Stimulated activated CD4-positive, alpha-beta T cell treated with anti-CD3 and anti-CD28 coated beads, Interleukin-12 subunit alpha, Interleukin-12 subunit beta, amount 100 ng/mL, for 48 hours (primary cell): ENCODE measurements around the gene BPIFB3.

ENCODE experiments used
- DNase-seq, 3 donors: peaks; one replicate each; pipeline ENCODE4 v3.0.0-alpha.2; 2020; ENCODE audit warnings: low read depth in 2 of 3, low spot score in 1 of 3

BPIFB3 gene

GRCh38 chr20:33015700-33016580 lies 37.8 kb upstream of the BPIFB3 start:
- DNase-seq: no peak

GRCh38 chr20:33016581-33017109 lies 37.1 kb upstream of the BPIFB3 start:
- no peak for DNase-seq

- no peak for DNase-seq
Measured at GRCh38 chr20:33017542-33017941, 36.2 kb upstream of the BPIFB3 start.

GRCh38 chr20:33018169-33018931 lies 35.4 kb upstream of the BPIFB3 start:
- no peak for DNase-seq

- no peak for DNase-seq
Measured at GRCh38 chr20:33019465-33020277, 34.0 kb upstream of the BPIFB3 start.

GRCh38 chr20:33020278-33021161 lies 33.2 kb upstream of the BPIFB3 start:
- no peak for DNase-seq

- no peak for DNase-seq
Measured at GRCh38 chr20:33021879-33022278, 31.8 kb upstream of the BPIFB3 start.

- no peak for DNase-seq
Measured at GRCh38 chr20:33022289-33022688, 31.4 kb upstream of the BPIFB3 start.

GRCh38 chr20:33022694-33023438 lies 30.8 kb upstream of the BPIFB3 start:
- no peak for DNase-seq

GRCh38 chr20:33023439-33024242 lies 30.1 kb upstream of the BPIFB3 start:
- DNase-seq: no peak

- no peak for DNase-seq
Measured at GRCh38 chr20:33024243-33024560, 29.5 kb upstream of the BPIFB3 start.

- DNase-seq: no peak
Measured at GRCh38 chr20:33024609-33025317, 28.9 kb upstream of the BPIFB3 start.

GRCh38 chr20:33025318-33025876 lies 28.3 kb upstream of the BPIFB3 start:
- DNase-seq: no peak

- no peak for DNase-seq
Measured at GRCh38 chr20:33026072-33026778, 27.5 kb upstream of the BPIFB3 start.

- DNase-seq: no peak
Measured at GRCh38 chr20:33026779-33027759, 26.6 kb upstream of the BPIFB3 start.
